ENCODE data around the gene CACNA1D. TPM values are rescaled to one million over a fixed set of nuclear protein-coding genes. Genes with fewer than 3 reads are reported as not detected.

Gene CACNA1D
- total and polyA plus RNA-seq, 2 experiments from 2014 or later: 41.0 to 159 TPM

GRCh38 chr3:53772562-53772961, 278.2 kb downstream of the CACNA1D start:
- no peak overlapping the region for H3K27ac ChIP-seq
- H3K4me1 ChIP-seq (ENCODE audit: low read depth): peaks cover 11% of the 10 kb centered on the region
- no peak overlapping the region for H3K4me3 ChIP-seq
- H3K27me3 ChIP-seq: no peaks in the 10 kb centered on the region
- DNase-seq (ENCODE audit: low read depth in 1 of 2, low spot score in 1 of 2): no peak
- peaks cover 14% of the 10 kb centered on the region for H3K36me3 ChIP-seq
- no peak for TF ChIP-seq CTCF (IDR thresholded peaks at IDR 0.05; ENCODE audit: low read depth, low read length)
- H3K9me3 ChIP-seq (ENCODE audit: low read depth): no peaks in the 10 kb centered on the region

GRCh38 chr3:53773021-53773436, 278.6 kb downstream of the CACNA1D start:
- no peaks in the 10 kb centered on the region for H3K9me3 ChIP-seq (ENCODE audit: low read depth)
- TF ChIP-seq CTCF (IDR thresholded peaks at IDR 0.05; ENCODE audit: low read depth, low read length): no peak
- peaks cover 10% of the 10 kb centered on the region for H3K4me1 ChIP-seq (ENCODE audit: low read depth)
- H3K36me3 ChIP-seq: peaks cover 14% of the 10 kb centered on the region
- peak in 1 of 2 donors; percentile 25 for DNase-seq (ENCODE audit: low read depth in 1 of 2, low spot score in 1 of 2)
- no peak overlapping the region for H3K27ac ChIP-seq
- no peak overlapping the region for H3K4me3 ChIP-seq
- H3K27me3 ChIP-seq: no peaks in the 10 kb centered on the region

- DNase-seq (ENCODE audit: low read depth in 1 of 2, low spot score in 1 of 2): peak in 1 of 2 donors; percentile 89
- no peak overlapping the region for H3K27ac ChIP-seq
- no peak overlapping the region for H3K4me3 ChIP-seq
- H3K4me1 ChIP-seq (ENCODE audit: low read depth): peaks cover 2% of the 10 kb centered on the region
- peaks cover 20% of the 10 kb centered on the region for H3K36me3 ChIP-seq
- H3K9me3 ChIP-seq (ENCODE audit: low read depth): no peaks in the 10 kb centered on the region
- no peaks in the 10 kb centered on the region for H3K27me3 ChIP-seq
- no peak for TF ChIP-seq CTCF (IDR thresholded peaks at IDR 0.05; ENCODE audit: low read depth, low read length)
These were observed 279.4 kb downstream of the CACNA1D start for GRCh38 chr3:53773611-53774368.

- no peak overlapping the region for H3K27ac ChIP-seq
These were observed 280.0 kb downstream of the CACNA1D start for GRCh38 chr3:53774414-53774813.

GRCh38 chr3:53775018-53775417, 280.6 kb downstream of the CACNA1D start:
- H3K4me3 ChIP-seq: no peak overlapping the region
- no peak for TF ChIP-seq CTCF (IDR thresholded peaks at IDR 0.05; ENCODE audit: low read depth, low read length)
- no peak for DNase-seq (ENCODE audit: low read depth in 1 of 2, low spot score in 1 of 2)
- peaks cover 29% of the 10 kb centered on the region for H3K36me3 ChIP-seq
- H3K9me3 ChIP-seq (ENCODE audit: low read depth): no peaks in the 10 kb centered on the region
- no peak overlapping the region for H3K27ac ChIP-seq
- H3K4me1 ChIP-seq (ENCODE audit: low read depth): no peaks in the 10 kb centered on the region
- H3K27me3 ChIP-seq: no peaks in the 10 kb centered on the region

More at GRCh38 chr3:53774414-53774813, 280.0 kb downstream of the CACNA1D start:
- no peak for TF ChIP-seq CTCF (IDR thresholded peaks at IDR 0.05; ENCODE audit: low read depth, low read length)
- no peaks in the 10 kb centered on the region for H3K9me3 ChIP-seq (ENCODE audit: low read depth)
- no peaks in the 10 kb centered on the region for H3K27me3 ChIP-seq
- peaks cover 24% of the 10 kb centered on the region for H3K36me3 ChIP-seq
- no peak for DNase-seq (ENCODE audit: low read depth in 1 of 2, low spot score in 1 of 2)
- H3K4me1 ChIP-seq (ENCODE audit: low read depth): no peaks in the 10 kb centered on the region
- no peak overlapping the region for H3K4me3 ChIP-seq
